ENCODE data around the gene RYR1.

The RYR1 gene

DNA sequence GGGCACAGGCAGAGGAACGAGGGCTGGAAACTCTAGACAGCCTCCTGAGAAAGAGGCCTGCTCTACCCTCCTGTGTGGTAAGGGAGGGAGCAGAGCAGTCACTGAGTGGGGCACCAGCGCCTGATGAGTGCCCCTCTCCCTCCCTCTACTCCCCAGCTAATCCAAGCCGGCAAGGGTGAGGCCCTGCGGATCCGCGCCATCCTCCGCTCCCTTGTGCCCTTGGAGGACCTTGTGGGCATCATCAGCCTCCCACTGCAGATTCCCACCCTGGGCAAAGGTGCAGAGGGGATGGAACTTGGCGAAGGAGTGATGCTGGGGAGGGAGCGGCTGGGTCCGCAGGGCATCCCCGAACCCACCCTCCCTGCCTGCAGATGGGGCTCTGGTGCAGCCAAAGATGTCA lies 67.0 kb downstream of the RYR1 start:
- TF ChIP-seq SPI1 (IDR thresholded peaks at IDR 0.05; ENCODE audit: borderline replicate concordance, low read depth): no peak
- no peak for TF ChIP-seq GABPA (IDR thresholded peaks at IDR 0.05; ENCODE audit: low read depth)
- Histone ChIP-seq H3K27ac (replicated peaks) (no peak overlapping the region), H3K4me3 (replicated peaks; ENCODE audit: insufficient read depth, low read length) (no peak overlapping the region), H3K27me3 (ENCODE audit: insufficient read depth, poor library complexity, severe bottlenecking) (no peaks in the 10 kb centered on the region)
- no peak for DNase-seq (ENCODE audit: low read depth in 1 of 2, low spot score in 1 of 2)

DNA sequence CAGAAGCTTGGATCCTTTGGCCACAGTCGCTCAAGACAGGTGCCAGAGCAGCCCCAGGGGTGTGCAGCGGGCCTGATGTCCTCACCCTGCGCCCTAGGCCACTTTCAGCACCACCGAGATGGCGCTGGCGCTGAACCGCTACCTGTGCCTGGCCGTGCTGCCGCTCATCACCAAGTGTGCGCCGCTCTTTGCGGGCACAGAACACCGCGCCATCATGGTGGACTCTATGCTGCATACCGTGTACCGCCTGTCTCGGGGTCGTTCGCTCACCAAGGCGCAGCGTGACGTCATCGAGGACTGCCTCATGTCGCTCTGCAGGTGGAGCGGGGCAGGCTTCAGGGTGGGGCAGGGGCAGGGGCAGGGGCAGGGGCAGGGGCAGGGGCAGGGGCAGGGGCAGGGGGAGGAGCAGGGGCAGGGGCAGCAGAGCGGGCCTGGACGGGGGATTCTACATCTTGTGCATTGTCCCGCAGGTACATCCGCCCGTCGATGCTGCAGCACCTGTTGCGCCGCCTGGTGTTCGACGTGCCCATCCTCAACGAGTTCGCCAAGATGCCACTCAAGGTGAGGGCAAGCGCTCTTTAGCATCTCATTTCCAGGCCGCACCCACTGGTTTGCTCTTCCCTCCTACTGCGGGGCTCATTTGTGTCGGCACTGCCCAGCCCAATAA lies 69.1 kb downstream of the RYR1 start:
- TF ChIP-seq POLR2AphosphoS5 (IDR thresholded peaks at IDR 0.05; ENCODE audit: low read depth) (no peak), REST (IDR thresholded peaks at IDR 0.05; ENCODE audit: insufficient replicate concordance, low read depth) (no peak), CTCF (IDR thresholded peaks at IDR 0.05; ENCODE audit: insufficient read depth, low read length) (no peak), SPI1 (IDR thresholded peaks at IDR 0.05; ENCODE audit: borderline replicate concordance, low read depth) (no peak), GABPA (IDR thresholded peaks at IDR 0.05; ENCODE audit: low read depth) (no peak)
- Histone ChIP-seq H3K27me3 (ENCODE audit: insufficient read depth, poor library complexity, severe bottlenecking) (no peaks in the 10 kb centered on the region), H3K27ac (replicated peaks) (no peak overlapping the region), H3K4me3 (replicated peaks; ENCODE audit: insufficient read depth, low read length) (no peak overlapping the region)
- DNase-seq (ENCODE audit: low read depth in 1 of 2, low spot score in 1 of 2): no peak

DNA sequence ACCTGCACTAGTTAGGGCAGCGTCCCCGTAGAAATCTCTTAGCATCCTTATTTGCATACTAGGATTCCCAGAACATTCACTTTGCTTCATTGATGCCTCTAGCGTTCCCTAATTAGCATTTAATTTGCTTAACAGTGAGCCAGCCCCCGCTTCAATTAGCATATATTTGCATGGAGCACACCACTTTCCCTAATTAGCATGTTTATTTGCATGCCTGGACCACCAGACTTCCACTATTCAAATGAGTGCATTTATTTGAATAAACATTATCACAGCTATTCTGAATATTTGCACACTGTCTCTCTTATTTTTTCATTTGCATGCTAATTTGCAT lies 69.6 kb downstream of the RYR1 start:
- no peak for TF ChIP-seq REST (IDR thresholded peaks at IDR 0.05; ENCODE audit: insufficient replicate concordance, low read depth)
- TF ChIP-seq SPI1 (IDR thresholded peaks at IDR 0.05; ENCODE audit: borderline replicate concordance, low read depth): no peak
- TF ChIP-seq GABPA (IDR thresholded peaks at IDR 0.05; ENCODE audit: low read depth): no peak
- TF ChIP-seq POLR2AphosphoS5 (IDR thresholded peaks at IDR 0.05; ENCODE audit: low read depth): no peak
- no peak for TF ChIP-seq CTCF (IDR thresholded peaks at IDR 0.05; ENCODE audit: insufficient read depth, low read length)
- no peak for DNase-seq (ENCODE audit: low read depth in 1 of 2, low spot score in 1 of 2)
- H3K27ac ChIP-seq (replicated peaks): no peak overlapping the region
- no peaks in the 10 kb centered on the region for H3K27me3 ChIP-seq (ENCODE audit: insufficient read depth, poor library complexity, severe bottlenecking)
- H3K4me3 ChIP-seq (replicated peaks; ENCODE audit: insufficient read depth, low read length): no peak overlapping the region

- TF ChIP-seq SPI1 (IDR thresholded peaks at IDR 0.05; ENCODE audit: borderline replicate concordance, low read depth) (no peak), REST (IDR thresholded peaks at IDR 0.05; ENCODE audit: insufficient replicate concordance, low read depth) (no peak), GABPA (IDR thresholded peaks at IDR 0.05; ENCODE audit: low read depth) (no peak), POLR2AphosphoS5 (IDR thresholded peaks at IDR 0.05; ENCODE audit: low read depth) (no peak), CTCF (IDR thresholded peaks at IDR 0.05; ENCODE audit: insufficient read depth, low read length) (no peak)
- no peak overlapping the region for H3K27ac ChIP-seq (replicated peaks)
- DNase-seq (ENCODE audit: low read depth in 1 of 2, low spot score in 1 of 2): no peak
- H3K27me3 ChIP-seq (ENCODE audit: insufficient read depth, poor library complexity, severe bottlenecking): no peaks in the 10 kb centered on the region
- H3K4me3 ChIP-seq (replicated peaks; ENCODE audit: insufficient read depth, low read length): no peak overlapping the region
Measured at GRCh38 chr19:38505958-38506357, 72.5 kb downstream of the RYR1 start.

All from HL-60 (cell line).